Immature natural killer cell (primary cell): ENCODE measurements around the gene PRSS56. TPM values are rescaled to one million over a fixed set of nuclear protein-coding genes. Genes with fewer than 3 reads are reported as not detected.

Source experiments
- DNase-seq, 3 donors: peaks; one replicate each; pipeline ENCODE4 v3.0.0; 2022; ENCODE audit warnings: mixed read lengths in 1 of 3
- H3K27ac Mint-ChIP-seq, 6 donors: one replicate each; pipeline ENCODE4 v1.8.0; 2020; ENCODE audit warnings: mixed read lengths in 6 of 6, mild to moderate bottlenecking in 5 of 6, inconsistent platforms in 4 of 6, moderate library complexity in 3 of 6
- H3K27me3 Mint-ChIP-seq, 3 donors: one replicate each; pipeline ENCODE4 v1.8.0; 2020 to 2021; ENCODE audit warnings: low read depth in 3 of 3, mild to moderate bottlenecking in 3 of 3, mixed read lengths in 3 of 3, moderate library complexity in 3 of 3, inconsistent platforms in 1 of 3
- H3K36me3 Mint-ChIP-seq, 3 donors: one replicate each; pipeline ENCODE4 v1.8.0; 2020; ENCODE audit warnings: mixed read lengths in 3 of 3, inconsistent platforms in 2 of 3, mild to moderate bottlenecking in 2 of 3
- H3K4me1 Mint-ChIP-seq, 2 donors: one replicate each; pipeline ENCODE4 v1.8.0; 2020; ENCODE audit warnings: inconsistent platforms in 2 of 2, mild to moderate bottlenecking in 2 of 2, mixed read lengths in 2 of 2, moderate library complexity in 1 of 2
- H3K4me3 Mint-ChIP-seq, 5 donors: one replicate each; pipeline ENCODE4 v1.8.0; 2020; ENCODE audit warnings: mild to moderate bottlenecking in 5 of 5, mixed read lengths in 5 of 5, inconsistent platforms in 3 of 5, moderate library complexity in 3 of 5
- H3K9me3 Mint-ChIP-seq, 6 donors: one replicate each; pipeline ENCODE4 v1.8.0; 2020; ENCODE audit warnings: mild to moderate bottlenecking in 6 of 6, mixed read lengths in 6 of 6, inconsistent platforms in 4 of 6, moderate library complexity in 3 of 6
- polyA plus RNA-seq, 3 donors: library from polyadenylated mRNA; unstranded; fragments of 300-500 nt; fragmentation: Illumina TruSeq; gene quantifications; one replicate each; pipeline ENCODE4 v1.2.3, GENCODE V29; 2021

Gene PRSS56
- polyA plus RNA-seq, 3 donors from 2014 or later = not detected

- Mint-ChIP-seq H3K4me3 (no peak overlapping the region), H3K9me3 (peaks cover 0 to 2% (median 0%) of the 10 kb centered on the region in 6 donors), H3K27ac (no peak overlapping the region), H3K27me3 (peaks cover 0 to 16% (median 10%) of the 10 kb centered on the region in 3 donors), H3K4me1 (peaks cover 0 to 8% of the 10 kb centered on the region in 2 donors), H3K36me3 (no peaks in the 10 kb centered on the region)
- DNase-seq = no peak
Measured at GRCh38 chr2:232490221-232491138, 29.7 kb upstream of the PRSS56 start.

GRCh38 chr2:232491139-232491780 lies 28.9 kb upstream of the PRSS56 start:
- peaks cover 0 to 18% (median 10%) of the 10 kb centered on the region in 3 donors for H3K27me3 Mint-ChIP-seq
- H3K9me3 Mint-ChIP-seq = peaks cover 0 to 2% (median 0%) of the 10 kb centered on the region in 6 donors
- no peaks in the 10 kb centered on the region for H3K36me3 Mint-ChIP-seq
- no peak overlapping the region for H3K27ac Mint-ChIP-seq
- DNase-seq = no peak
- no peak overlapping the region for H3K4me3 Mint-ChIP-seq
- peaks cover 0 to 8% of the 10 kb centered on the region in 2 donors for H3K4me1 Mint-ChIP-seq

- Mint-ChIP-seq H3K9me3 (peaks cover 0 to 2% (median 0%) of the 10 kb centered on the region in 6 donors), H3K27ac (peak overlapping the region in 1 of 6 donors; percentile 53), H3K4me1 (peaks cover 0 to 8% of the 10 kb centered on the region in 2 donors), H3K4me3 (no peak overlapping the region), H3K27me3 (peaks cover 0 to 18% (median 10%) of the 10 kb centered on the region in 3 donors), H3K36me3 (no peaks in the 10 kb centered on the region)
- DNase-seq = no peak
Measured at GRCh38 chr2:232492236-232492848, 27.8 kb upstream of the PRSS56 start.

GRCh38 chr2:232492963-232493700 lies 27.1 kb upstream of the PRSS56 start:
- Mint-ChIP-seq H3K9me3 (peaks cover 0 to 2% (median 0%) of the 10 kb centered on the region in 6 donors), H3K27ac (no peak overlapping the region), H3K4me3 (no peak overlapping the region), H3K36me3 (no peaks in the 10 kb centered on the region), H3K4me1 (peaks cover 0 to 8% of the 10 kb centered on the region in 2 donors), H3K27me3 (peaks cover 0 to 17% (median 10%) of the 10 kb centered on the region in 3 donors)
- DNase-seq = no peak

GRCh38 chr2:232493701-232494474 lies 26.3 kb upstream of the PRSS56 start:
- no peak for DNase-seq
- Mint-ChIP-seq H3K27me3 (peaks cover 0 to 11% (median 8%) of the 10 kb centered on the region in 3 donors), H3K4me3 (no peak overlapping the region)

GRCh38 chr2:232494542-232494941 lies 25.6 kb upstream of the PRSS56 start:
- H3K9me3 Mint-ChIP-seq = no peaks in the 10 kb centered on the region
- H3K4me3 Mint-ChIP-seq = no peak overlapping the region
- H3K36me3 Mint-ChIP-seq = no peaks in the 10 kb centered on the region
- no peak for DNase-seq
- peaks cover 0 to 8% (median 7%) of the 10 kb centered on the region in 3 donors for H3K27me3 Mint-ChIP-seq
- no peak overlapping the region for H3K27ac Mint-ChIP-seq
- no peaks in the 10 kb centered on the region for H3K4me1 Mint-ChIP-seq

More at GRCh38 chr2:232493701-232494474, 26.3 kb upstream of the PRSS56 start:
- peaks cover 0 to 1% (median 0%) of the 10 kb centered on the region in 6 donors for H3K9me3 Mint-ChIP-seq
- no peaks in the 10 kb centered on the region for H3K36me3 Mint-ChIP-seq
- no peak overlapping the region for H3K27ac Mint-ChIP-seq
- peaks cover 0 to 4% of the 10 kb centered on the region in 2 donors for H3K4me1 Mint-ChIP-seq

- DNase-seq = no peak
- no peak overlapping the region for H3K27ac Mint-ChIP-seq
- no peaks in the 10 kb centered on the region for H3K9me3 Mint-ChIP-seq
- no peaks in the 10 kb centered on the region for H3K36me3 Mint-ChIP-seq
- no peaks in the 10 kb centered on the region for H3K4me1 Mint-ChIP-seq
- no peak overlapping the region for H3K4me3 Mint-ChIP-seq
- peaks cover 0 to 7% (median 6%) of the 10 kb centered on the region in 3 donors for H3K27me3 Mint-ChIP-seq
Measured at GRCh38 chr2:232495292-232495691, 24.9 kb upstream of the PRSS56 start.

GRCh38 chr2:232496501-232497270 lies 23.5 kb upstream of the PRSS56 start:
- Mint-ChIP-seq H3K4me3 (no peak overlapping the region), H3K27me3 (peaks cover 0 to 7% (median 2%) of the 10 kb centered on the region in 3 donors), H3K27ac (no peak overlapping the region), H3K9me3 (no peaks in the 10 kb centered on the region), H3K4me1 (no peaks in the 10 kb centered on the region), H3K36me3 (no peaks in the 10 kb centered on the region)
- no peak for DNase-seq

GRCh38 chr2:232497348-232497747 lies 22.8 kb upstream of the PRSS56 start:
- Mint-ChIP-seq H3K4me1 (no peaks in the 10 kb centered on the region), H3K36me3 (no peaks in the 10 kb centered on the region), H3K27me3 (peaks cover 0 to 7% (median 1%) of the 10 kb centered on the region in 3 donors), H3K4me3 (no peak overlapping the region), H3K9me3 (no peaks in the 10 kb centered on the region), H3K27ac (no peak overlapping the region)
- no peak for DNase-seq

GRCh38 chr2:232498452-232498851 lies 21.7 kb upstream of the PRSS56 start:
- Mint-ChIP-seq H3K4me3 (no peak overlapping the region), H3K9me3 (no peaks in the 10 kb centered on the region), H3K27ac (no peak overlapping the region), H3K27me3 (peaks cover 0 to 7% (median 4%) of the 10 kb centered on the region in 3 donors), H3K36me3 (no peaks in the 10 kb centered on the region), H3K4me1 (peaks cover 0 to 2% of the 10 kb centered on the region in 2 donors)
- no peak for DNase-seq

- Mint-ChIP-seq H3K9me3 (peaks cover 0 to 3% (median 0%) of the 10 kb centered on the region in 6 donors), H3K4me1 (peaks cover 0 to 3% of the 10 kb centered on the region in 2 donors), H3K4me3 (no peak overlapping the region), H3K27me3 (peaks cover 7 to 9% (median 7%) of the 10 kb centered on the region in 3 donors), H3K36me3 (no peaks in the 10 kb centered on the region), H3K27ac (no peak overlapping the region)
- DNase-seq = no peak
Measured at GRCh38 chr2:232501331-232501771, 18.8 kb upstream of the PRSS56 start.

- Mint-ChIP-seq H3K27ac (no peak overlapping the region), H3K36me3 (no peaks in the 10 kb centered on the region), H3K4me3 (no peak overlapping the region), H3K27me3 (peaks cover 7 to 9% (median 8%) of the 10 kb centered on the region in 3 donors), H3K9me3 (peaks cover 0 to 3% (median 0%) of the 10 kb centered on the region in 6 donors), H3K4me1 (peaks cover 0 to 3% of the 10 kb centered on the region in 2 donors)
- DNase-seq = no peak
Measured at GRCh38 chr2:232501794-232502390, 18.3 kb upstream of the PRSS56 start.
